ENCODE results near the gene CNIH3.

CNIH3 gene

GRCh38 chr1:224616756-224617409 lies 766 bp downstream of the CNIH3 start:
- DNase-seq (ENCODE audit: low spot score) = no peak

GRCh38 chr1:224617410-224618355 lies 1.6 kb downstream of the CNIH3 start:
- no peak for DNase-seq (ENCODE audit: low spot score)

- DNase-seq (ENCODE audit: low spot score) = no peak
These were observed 3.1 kb downstream of the CNIH3 start for GRCh38 chr1:224619209-224619608.

GRCh38 chr1:224620105-224620504 lies 4.0 kb downstream of the CNIH3 start:
- no peak for DNase-seq (ENCODE audit: low spot score)

- no peak for DNase-seq (ENCODE audit: low spot score)
These were observed 5.9 kb downstream of the CNIH3 start for GRCh38 chr1:224621813-224622682.

GRCh38 chr1:224622831-224623230 lies 6.7 kb downstream of the CNIH3 start:
- no peak for DNase-seq (ENCODE audit: low spot score)

GRCh38 chr1:224623310-224623714 lies 7.2 kb downstream of the CNIH3 start:
- DNase-seq (ENCODE audit: low spot score) = peak; percentile 71

GRCh38 chr1:224623743-224624333 lies 7.7 kb downstream of the CNIH3 start:
- peak; percentile 90 for DNase-seq (ENCODE audit: low spot score)

GRCh38 chr1:224624432-224624831 lies 8.3 kb downstream of the CNIH3 start:
- no peak for DNase-seq (ENCODE audit: low spot score)

- DNase-seq (ENCODE audit: low spot score) = peak; percentile 86
These were observed 9.9 kb downstream of the CNIH3 start for GRCh38 chr1:224626042-224626441.

- DNase-seq (ENCODE audit: low spot score) = no peak
These were observed 13.8 kb downstream of the CNIH3 start for GRCh38 chr1:224629965-224630364.

GRCh38 chr1:224631462-224632115 lies 15.5 kb downstream of the CNIH3 start:
- DNase-seq (ENCODE audit: low spot score) = no peak

- DNase-seq (ENCODE audit: low spot score) = no peak
These were observed 16.3 kb downstream of the CNIH3 start for GRCh38 chr1:224632381-224632871.

- no peak for DNase-seq (ENCODE audit: low spot score)
These were observed 16.8 kb downstream of the CNIH3 start for GRCh38 chr1:224632921-224633321.

GRCh38 chr1:224635356-224635755 lies 19.2 kb downstream of the CNIH3 start:
- peak; percentile 89 for DNase-seq (ENCODE audit: low spot score)

- DNase-seq (ENCODE audit: low spot score) = peak; percentile 74
These were observed 21.4 kb downstream of the CNIH3 start for GRCh38 chr1:224637515-224637914.

- DNase-seq (ENCODE audit: low spot score) = no peak
These were observed 21.8 kb downstream of the CNIH3 start for GRCh38 chr1:224637936-224638335.

GRCh38 chr1:224639426-224639975 lies 23.4 kb downstream of the CNIH3 start:
- DNase-seq (ENCODE audit: low spot score) = no peak

- DNase-seq (ENCODE audit: low spot score) = no peak
These were observed 23.9 kb downstream of the CNIH3 start for GRCh38 chr1:224640018-224640417.

GRCh38 chr1:224640587-224640986 lies 24.5 kb downstream of the CNIH3 start:
- no peak for DNase-seq (ENCODE audit: low spot score)

GRCh38 chr1:224641030-224641429 lies 24.9 kb downstream of the CNIH3 start:
- DNase-seq (ENCODE audit: low spot score) = no peak
